ENCODE measurements around the gene TMEM143.
A peak's percentile ranks its signal among the peaks of the same experiment; 100 is the strongest.
"Not testable (repeated sequence)": the region's sequence is repeated elsewhere in the genome, so short reads cannot be mapped to it uniquely, and the experiment has no call there.

TMEM143 gene

GRCh38 chr19:48390188-48391099 is 26.7 kb upstream of the TMEM143 start:
- peak; percentile 63 for DNase-seq

DNA sequence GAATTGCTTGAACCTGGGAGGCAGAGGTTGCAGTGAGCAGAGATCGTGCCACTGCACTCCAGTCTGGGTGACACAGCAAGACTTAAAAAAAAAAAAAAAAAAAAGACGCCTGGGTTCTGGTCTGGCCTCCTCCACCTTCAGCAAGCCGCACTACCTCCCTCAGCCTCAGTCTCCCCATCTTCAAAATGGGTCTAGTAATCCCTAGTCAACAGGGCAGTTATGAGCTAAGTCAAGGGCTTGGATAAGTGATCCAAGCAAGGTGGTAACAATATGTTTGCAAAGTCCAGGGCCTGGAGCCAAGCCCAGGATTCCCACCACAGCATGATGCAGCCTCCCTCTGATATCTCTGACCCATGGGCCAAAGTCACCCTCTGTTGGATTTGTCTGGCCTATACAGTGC is 23.2 kb upstream of the TMEM143 start:
- no peak for DNase-seq

DNA sequence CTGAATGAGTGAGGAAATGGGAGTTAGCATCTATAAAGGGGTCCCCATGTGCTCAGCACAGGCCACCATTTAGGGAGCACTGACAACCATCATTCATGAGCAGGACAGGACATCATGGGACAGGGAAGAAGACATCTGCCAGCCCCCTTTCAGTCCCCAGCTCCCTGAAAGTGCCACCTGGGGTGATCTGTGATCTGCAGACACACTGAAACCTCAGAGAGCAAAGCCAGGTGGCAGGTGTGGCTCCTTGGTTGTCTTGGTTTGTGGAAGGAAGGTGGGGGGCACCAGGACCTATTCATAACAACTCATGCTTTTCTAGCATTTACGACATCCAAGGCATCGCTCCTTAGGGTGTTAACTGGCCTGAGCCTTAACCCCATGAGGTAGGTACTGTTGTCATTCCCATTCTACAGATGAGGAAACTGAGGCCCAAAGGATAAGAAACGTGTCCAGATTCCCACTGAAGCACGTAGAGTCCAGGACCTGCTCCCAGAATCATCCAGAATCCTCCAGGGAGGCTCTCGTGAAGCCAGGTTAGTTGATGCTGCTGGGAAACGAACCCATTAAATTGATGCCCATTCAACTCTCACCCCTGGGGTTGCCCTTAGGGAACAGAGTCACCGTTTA is 21.8 kb upstream of the TMEM143 start:
- DNase-seq, result no peak

- DNase-seq, result no peak
Observed at GRCh38 chr19:48382286-48382685, 18.5 kb upstream of the TMEM143 start.

DNA sequence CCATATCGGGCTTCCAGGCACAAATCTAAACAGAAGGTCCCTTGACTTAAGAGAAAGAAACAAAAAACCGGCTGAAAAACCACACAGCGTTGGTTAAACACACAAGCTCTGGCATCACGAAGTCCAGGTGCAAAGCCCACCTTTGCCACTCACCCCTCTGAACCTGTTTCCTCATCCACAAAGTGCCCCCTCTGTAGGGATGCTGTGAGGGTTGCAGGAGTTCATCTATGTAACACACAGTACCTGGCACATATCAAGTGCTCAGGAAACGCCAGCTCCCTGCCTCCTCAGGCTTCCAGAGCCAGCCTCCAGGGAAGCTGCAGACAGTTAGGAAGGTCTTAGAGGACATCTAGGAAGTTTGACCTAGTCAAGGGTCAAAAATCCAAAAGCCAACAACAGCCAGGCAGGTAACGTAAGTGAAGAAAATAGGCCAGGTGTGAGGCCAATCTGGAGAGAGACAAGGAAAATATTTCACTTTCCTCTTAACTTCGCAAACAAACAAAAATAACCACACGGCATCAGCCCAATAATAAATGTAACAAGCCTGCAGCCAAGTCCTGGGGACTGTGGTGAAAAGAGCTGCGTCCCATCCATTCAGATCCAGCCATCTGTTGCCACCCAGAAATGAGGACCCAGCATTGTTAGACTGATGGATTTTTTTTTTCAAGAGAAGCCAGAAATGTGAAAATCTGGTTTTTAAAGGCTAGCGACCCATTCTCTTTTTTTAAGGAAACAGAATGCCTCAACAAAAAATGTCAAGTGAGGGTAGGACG is 17.6 kb upstream of the TMEM143 start:
- no peak for DNase-seq

DNA sequence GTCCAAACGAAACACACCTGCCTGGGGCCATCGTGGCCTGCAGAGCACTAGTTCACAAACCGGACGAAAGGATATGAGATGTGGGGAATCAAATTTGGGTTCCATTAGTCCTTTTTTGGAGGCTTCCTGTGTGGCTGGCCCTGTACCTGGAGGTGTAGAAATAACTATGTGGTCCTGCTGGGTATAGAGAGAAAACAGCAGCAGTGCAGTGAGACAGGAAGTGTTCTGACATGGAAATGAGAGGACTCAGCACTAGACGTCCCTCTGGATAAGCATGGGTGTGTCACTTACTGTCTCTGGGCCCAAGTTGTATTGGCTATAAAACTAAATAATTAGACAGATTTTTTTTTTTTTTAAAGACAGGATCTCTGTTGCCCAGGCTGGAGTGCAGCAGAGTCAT is 15.3 kb upstream of the TMEM143 start:
- no peak for DNase-seq

- no peak for DNase-seq
Observed at GRCh38 chr19:48378194-48378570, 14.4 kb upstream of the TMEM143 start.

GRCh38 chr19:48373567-48373966 is 9.8 kb upstream of the TMEM143 start:
- no peak for DNase-seq

- DNase-seq, result peak; percentile 28
Observed at GRCh38 chr19:48372904-48373303, 9.2 kb upstream of the TMEM143 start.

DNA sequence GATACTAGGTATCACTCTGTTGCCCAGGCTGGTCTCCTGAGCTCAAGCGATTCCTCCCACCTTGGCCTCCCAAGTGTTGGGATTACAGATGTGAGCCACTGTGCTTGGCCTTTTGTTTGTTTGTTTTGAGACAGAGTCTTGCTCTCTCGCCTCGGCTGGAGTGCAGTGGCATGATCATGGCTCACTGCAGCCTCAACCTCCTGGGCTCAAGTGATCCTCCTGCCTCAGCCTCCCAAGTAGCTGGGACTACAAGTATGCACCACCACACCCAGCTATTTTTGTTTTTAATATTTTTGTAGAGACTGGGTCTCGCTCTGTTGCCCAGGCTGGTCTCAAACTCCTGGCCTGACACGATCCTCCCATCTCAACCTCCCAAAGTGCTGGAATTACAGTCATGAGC is 8.0 kb upstream of the TMEM143 start:
- not testable (repeated sequence) for DNase-seq

DNA sequence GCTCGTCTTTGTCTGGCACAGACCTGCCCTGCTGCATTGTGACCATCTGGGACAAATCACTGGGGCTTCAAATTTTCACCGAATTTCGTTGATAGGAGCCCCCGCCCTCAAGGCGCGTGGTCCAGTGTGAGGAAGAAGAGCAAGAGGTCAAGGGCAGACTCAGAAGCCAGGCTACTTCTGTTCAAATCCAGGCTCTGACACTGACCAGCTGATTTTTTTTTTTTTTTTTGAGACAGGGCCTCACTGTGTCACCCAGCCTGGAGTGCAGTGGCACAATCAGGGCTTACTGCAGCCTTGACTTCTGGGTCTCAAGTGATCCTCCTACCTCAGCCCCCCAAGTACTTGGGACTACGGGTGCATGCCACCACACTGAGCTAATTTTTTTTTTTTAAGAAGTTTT is 7.6 kb upstream of the TMEM143 start:
- DNase-seq, result no peak

GRCh38 chr19:48370955-48371354 is 7.2 kb upstream of the TMEM143 start:
- no peak for DNase-seq

- DNase-seq, result no peak
Observed at GRCh38 chr19:48368936-48369335, 5.2 kb upstream of the TMEM143 start.

DNA sequence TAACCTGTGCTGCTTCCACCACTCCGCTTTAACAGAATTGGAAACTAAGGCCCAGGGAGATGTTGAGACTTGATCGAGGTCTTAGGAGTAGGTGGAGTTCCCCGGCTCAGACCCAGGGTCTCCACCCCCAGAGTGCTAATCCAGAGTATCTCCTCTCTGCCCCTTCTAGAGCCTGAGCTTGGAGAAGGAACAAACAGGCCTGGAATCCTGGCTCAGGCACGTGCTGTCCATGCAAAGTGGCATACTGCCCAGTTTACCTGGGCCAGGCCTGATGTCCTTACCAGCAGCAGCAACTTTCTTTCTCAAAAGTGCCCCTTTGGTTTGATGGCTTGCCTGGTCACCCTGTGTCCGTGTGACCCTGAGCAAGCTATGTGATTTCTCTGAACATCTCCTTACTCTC is 4.1 kb upstream of the TMEM143 start:
- DNase-seq, result no peak

- DNase-seq, result no peak
Observed at GRCh38 chr19:48365602-48366001, 1.9 kb upstream of the TMEM143 start.

DNA sequence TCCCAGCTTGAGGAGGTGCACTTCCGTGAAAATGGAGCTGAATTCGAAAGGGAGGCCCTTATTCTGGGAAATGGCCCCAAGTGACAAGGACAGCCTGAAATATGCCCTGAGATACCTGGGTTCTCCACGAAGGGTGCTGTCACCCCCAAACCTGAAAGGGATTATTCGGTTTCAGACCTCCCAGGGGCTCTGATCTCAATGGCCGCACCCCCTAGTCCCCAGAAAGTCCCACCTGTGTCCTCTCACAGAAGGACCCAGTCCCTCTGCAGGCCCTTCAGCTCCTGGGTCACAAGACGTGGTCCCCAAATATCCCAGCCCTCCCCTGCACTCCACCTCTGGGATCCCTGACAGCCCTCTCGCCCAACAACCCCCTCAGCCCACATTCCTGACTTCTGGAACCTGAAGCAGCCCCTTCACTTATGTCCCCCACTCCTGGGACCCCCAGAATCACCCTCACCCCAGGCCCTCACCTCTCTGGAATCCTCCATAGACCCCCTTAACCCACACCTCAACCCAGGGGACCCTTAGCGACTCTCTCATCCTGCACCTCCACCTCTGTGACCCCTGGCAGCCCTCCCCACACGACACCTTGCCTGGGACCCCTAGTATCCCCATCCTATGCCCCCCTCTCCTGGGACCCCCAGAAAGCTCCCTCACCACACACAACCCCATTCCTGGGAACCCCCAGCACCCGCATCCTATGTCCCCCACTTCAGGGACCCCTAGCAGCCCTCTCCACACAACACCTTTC is 1.0 kb upstream of the TMEM143 start:
- no peak for DNase-seq

- no peak for DNase-seq
Observed at GRCh38 chr19:48363500-48363809, 285 bp downstream of the TMEM143 start.

DNA sequence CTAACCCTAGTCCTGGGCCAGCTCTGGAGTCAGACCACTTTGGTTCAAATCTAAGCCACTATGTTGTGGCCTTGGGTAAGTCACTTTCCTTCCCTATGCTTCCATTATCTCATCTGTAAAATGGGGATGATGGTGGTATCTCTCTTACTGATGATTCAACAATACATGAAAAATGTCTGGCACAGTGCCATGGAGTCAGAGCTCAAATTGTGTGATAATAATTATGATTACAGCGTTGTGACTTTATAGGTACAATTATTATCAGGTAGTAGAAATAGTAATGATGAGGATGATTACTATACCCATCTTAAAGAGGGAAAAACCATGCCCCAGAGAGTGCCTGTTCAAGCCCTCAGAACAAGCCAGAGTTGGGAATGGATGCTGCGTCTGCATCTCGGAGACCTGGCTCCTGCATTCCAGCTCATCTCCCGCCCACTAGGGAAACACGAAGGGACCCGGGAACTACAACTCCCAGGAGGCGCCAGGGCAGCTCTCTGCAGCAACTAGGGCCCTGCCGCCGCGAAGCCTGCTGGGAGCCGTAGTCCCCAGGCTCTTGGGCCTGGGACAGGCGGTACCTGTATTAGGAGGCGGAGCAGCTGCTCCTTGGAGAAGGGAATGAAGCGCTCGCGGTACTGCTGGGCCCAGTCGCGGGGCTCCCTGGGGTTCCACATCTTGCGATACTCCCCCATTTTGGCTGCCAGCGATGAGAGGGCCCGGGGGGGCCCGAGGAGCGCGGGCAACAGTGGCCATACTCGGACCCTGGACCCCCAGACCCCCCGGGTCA is 832 bp downstream of the TMEM143 start:
- peak; percentile 94 for DNase-seq

DNA sequence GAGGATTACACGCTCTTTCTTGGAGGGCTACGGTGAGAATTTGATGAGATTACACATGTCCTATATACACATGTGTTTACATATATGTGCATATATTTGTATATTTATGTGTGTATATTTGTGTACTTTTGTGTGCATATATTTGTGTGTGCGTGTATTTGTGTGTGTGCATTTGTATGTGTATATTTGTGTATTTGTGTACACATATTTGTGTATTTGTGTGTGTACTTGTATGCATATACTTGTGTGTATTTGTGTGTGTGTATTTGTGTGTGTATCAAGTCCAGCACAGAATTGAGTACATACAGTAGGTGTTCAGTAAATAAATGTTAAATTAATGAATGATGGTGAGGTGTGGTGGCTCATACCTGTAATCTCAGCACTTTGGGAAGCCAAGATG is 1.8 kb downstream of the TMEM143 start:
- no peak for DNase-seq

DNA sequence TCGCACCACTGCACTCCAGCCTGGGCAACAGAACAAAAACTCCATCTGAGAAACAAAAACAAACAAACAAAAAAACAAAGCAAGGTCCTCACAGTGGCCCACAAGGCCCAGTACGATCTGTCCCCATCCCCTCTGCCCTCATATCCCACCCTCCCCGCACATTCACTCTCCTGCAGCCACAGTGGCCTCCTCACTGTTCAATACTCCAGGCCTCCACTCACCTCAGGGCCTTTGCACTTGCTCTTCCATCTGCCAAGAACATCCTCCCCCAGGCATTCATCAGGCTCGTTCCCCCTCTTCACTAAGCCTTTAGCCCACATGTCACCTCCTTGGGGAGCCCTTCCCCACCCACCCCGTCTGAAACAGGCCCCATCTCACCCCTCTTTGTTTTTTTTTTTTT is 4.6 kb downstream of the TMEM143 start:
- DNase-seq, result no peak

DNA sequence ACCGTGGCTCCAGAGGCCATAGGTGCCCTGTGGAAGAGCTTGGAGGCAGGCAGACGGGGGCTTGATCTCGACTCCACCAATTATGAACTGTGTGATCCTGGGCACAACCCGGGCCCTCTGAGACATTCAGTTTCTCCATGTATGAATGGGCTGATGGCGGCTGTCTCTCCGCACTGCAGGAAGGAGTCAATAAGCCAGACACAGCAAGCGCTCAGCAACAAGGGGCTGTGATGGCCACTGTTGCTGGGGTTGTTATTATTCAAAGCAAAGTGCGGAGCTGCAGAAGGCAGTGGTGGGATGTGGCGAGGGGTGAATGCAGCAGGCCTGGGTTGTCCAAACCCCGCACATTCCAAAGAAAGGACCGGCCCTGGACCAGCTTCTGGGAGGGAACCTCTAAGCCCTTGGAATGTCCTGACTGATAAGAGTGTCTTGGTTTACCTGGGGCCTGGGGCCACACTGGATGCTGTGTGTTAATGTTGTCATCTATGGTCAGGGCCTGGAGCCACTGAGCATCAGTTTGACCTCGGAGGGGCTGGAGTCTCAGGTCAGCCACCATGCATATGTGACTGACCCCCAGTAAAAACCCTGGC is 8.3 kb downstream of the TMEM143 start:
- no peak for DNase-seq
